NCI-H187 treated with DMSO at 0.1 percent for 48 hours (cell line): ENCODE data around the gene SCFD2.
"Not testable (repeated sequence)": the region's sequence is repeated elsewhere in the genome, so short reads cannot be mapped to it uniquely, and the experiment has no call there.

Source experiments
- DNase-seq: peaks from one replicate; lab custom pipeline; 2025; lab: John Stamatoyannopoulos, UW

SCFD2 gene

DNA sequence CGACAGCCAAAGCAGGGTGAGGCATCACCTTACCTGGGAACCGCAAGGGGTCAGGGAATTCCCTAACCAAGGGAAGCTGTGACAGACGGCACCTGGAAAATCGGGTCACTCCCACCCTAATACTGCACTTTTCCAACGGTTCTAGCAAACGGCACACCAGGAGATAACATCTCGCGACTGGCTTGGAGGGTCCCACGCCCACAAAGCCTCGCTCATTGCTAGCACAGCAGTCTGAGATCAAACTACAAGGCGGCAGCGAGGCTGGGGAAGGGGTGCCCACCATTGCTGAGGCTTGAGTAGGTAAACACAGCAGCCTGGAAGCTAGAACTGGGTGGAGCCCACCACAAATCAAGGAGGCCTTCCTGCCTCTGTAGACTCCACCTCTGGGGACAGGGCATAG is 25.7 kb downstream of the SCFD2 start:
- not testable (repeated sequence) for DNase-seq

DNA sequence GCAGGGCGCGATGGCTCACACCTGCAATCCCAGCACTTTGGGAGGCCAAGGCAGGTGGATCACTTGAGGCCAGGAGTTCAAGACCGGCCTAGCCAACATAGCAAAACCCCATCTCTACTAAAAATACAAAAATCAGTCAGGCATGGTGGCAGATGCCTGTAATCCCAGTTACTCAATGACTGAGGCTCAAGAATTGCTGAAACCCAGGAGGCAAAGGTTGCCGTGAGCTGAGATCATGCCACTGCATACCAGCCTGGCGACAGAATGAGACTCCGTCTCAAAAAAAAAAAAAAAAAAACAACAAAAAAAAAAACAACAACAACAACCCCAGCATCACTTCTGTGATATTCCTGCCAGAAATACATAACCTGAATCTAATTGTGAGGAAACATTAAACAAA is 30.9 kb downstream of the SCFD2 start:
- not testable (repeated sequence) for DNase-seq

DNA sequence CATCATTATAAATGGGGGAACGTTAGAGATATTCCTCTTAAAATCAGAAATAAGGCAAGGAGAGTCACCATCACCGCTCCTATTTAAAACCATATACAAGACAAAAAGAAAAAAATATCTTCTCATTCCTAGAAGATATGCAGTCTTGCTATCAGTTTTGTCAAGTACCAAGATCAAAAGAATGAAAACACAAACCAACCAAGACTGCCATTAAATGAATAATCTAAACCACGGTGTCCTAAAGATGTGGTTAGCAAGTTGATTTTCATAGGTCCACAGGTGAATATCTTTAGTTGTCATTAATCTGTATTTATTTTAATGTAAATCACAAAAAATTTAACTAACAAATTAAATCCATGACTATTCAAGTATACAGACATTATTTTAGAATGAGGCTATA is 39.3 kb downstream of the SCFD2 start:
- no peak for DNase-seq

DNA sequence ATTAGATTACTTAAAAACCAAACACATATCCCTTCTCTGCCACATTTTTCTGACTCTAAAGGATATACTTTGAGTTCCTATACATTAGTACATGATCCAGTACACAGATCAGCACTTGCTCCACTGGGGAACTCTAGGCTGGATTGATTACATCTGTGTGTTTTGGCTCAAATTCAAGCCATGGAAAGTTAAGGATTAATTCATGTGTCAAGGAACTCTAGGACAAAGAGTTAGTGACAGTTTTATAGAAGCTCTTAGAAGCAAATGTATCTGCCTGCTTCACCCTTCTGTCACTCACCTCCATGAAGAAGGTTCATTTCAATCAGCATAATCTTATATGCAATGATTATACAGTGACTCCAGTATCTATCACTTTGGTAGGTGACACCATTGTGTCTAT is 43.2 kb downstream of the SCFD2 start:
- no peak for DNase-seq

DNA sequence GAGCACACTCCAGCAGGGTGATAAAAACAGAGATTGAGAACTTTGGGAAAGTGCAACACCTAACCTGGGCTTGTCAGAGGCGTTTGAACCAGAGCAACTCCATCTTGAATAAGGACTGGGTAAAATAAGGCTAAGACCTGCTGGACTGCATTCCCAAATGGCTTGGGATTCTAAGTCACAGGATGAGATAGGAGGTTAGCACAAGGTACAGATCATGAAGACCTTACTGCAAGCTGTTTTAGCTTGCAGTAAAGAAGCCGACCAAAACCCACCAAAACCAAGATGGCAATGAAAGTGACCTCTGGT is 43.9 kb downstream of the SCFD2 start:
- no peak for DNase-seq

DNA sequence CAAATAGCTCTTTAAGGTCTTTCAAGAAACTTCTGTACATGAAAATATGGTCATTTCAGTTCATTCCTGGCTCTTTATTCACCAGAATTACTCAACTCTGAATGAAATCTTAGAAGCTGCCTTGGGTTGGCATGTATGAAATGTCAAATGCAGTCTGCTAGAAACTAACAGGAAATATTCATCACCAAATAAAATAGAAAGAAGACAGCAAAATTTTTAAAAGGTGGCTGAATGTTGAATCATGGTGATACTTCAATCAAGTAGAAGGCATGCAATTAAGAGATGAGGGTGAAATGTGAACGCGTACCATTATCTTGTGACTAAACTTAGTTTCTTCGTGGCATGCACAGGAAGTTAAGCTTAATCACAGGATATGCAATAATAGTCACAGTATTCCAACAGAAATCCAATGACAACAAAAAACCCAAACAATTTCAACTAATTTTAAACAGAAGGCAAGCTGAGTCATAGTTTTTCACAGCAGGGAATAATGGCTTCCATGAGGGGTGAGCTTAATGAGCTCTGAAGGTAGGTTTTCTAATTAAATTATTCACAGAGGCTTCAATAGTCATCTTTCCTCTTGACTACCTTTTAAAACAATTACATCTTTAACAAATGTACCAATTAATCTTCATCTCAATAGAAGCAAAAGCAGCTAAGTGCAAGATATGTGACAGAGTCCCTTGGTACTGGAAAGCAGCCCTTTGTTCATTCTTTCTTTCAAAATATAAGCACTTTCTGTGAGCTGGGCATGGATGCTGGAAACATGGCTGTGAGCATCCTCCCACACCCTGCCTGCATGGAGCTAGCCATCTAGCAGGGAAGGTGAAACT is 44.5 kb downstream of the SCFD2 start:
- no peak for DNase-seq

DNA sequence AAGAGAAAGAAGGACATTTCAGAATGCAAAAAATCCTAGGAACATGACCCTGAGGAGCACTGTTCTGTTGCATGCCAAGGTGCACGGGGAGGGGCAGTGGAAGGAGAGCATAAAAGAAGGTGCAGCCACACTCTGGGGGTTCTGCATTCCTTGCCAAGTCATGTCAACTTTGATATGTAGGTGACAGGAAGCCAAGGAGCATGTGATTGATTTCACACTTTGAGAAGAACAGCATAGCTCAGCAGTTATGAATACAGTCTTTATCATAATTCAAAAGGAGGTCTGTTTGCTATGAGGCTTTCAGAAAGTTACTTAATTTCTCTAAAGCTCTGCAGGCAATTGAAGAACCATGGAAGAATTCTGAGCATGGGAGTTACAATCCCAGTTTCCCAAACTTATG is 50.6 kb downstream of the SCFD2 start:
- no peak for DNase-seq

DNA sequence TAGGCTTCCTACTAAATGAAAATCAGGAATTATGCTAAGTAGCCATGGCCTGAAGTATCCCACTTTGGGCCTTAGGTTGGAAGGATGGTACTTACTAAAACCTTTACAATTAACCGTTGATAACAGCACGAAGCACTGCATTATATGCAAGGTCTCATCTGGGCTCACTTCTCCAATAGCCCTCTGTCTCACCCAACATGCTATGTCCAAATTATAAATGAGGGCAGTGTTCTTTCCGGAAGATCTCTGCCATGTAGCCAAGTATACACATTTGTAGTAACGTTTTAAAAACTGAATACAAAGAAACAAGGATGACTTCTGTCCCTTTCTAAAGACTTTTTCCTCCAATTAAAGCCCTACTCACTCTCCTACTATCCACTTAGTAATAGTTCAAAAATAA is 51.6 kb downstream of the SCFD2 start:
- no peak for DNase-seq

DNA sequence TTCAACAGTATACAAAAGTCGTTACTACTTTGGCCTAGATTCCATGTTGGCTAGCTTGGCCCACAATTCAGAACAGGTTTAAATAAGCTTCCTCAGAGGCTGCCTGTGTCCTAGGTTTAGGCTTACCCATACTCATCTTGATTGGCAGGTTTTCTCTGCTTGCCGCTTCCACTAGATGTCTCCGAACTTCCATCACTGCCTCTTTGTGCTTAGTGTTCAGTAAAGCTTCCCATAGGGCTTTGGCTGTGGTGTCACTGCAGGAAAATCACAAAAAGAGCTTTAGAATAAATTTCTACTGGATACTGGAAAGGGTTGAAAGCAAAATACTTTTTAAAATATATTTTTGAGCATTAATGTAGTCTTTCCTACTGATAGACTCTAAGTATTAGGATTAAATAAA is 52.4 kb downstream of the SCFD2 start:
- no peak for DNase-seq

DNA sequence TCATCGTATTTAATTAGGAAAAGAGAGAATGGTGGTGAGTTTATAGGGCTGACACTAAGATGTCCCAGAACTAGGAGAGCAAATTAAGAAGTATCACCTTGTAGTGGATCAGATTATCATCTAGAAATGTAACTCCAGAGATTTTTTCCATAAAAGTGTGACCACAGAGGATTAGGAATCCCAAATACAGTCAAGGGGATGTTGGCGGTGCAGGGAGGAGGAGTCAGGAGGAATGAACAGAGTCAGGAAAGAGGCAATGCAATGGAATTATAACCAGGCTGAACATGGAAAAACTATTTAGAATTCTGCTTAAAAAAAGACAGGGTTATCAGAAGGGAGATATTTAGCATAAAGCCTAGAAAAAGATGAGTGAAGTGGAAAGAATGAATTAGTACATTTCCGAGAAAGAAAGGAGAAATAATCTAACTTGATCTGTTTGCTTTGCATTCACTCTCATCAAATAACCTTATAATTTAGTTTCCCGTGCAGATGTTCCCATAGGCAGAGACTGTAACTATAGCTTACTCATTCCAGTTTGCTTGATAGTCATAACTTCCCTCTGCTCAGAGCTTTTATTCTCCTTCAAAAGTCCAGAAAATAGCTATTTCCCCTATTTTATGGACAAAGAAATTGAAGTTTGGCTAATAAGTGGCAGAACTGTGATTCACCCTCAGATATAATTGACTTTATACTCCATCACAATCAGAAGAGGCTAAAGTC is 56.4 kb downstream of the SCFD2 start:
- DNase-seq = no peak

DNA sequence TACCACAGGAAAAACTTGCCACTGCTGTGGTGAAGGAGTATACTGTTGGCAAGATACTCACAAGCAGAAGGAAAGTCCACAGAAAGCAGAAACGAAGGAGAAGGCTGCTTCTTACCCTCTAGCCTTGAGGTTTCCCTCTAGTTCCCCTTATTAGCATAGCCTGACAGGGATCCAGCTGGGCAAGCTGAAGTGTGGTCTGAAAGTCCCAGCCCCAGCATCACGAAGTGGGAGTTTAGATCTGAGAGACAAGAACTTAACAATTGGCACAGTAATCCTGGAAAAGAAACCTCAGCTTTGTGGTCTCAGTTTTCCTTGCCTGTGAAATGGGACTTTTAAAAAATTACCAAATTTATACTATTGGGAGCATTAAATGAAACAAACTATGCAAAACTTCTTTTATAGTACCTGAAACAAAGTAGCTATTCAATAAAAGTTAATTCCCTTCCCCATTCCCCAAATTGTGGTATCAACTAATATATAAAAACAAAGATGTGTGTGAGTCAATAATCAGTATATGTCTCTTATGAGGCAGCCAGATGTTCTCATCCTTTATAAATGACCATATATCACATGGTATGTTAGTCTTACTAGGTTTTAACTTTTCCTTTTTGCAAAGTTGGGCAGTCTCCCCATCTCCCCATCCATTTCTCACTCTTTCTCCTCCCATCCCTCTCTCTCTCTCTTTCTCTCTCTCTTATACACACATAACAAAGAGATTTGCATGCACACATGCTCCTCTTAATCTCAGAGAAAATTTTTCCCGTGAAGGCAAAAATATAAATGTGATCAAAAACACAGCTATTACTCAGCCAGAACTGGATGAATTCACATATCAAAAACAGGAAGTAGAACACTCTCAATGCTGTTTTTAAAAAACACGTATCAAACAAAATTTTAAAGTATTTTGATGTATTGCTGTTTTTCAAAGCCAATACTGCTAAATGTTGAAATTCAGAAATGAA is 57.8 kb downstream of the SCFD2 start:
- DNase-seq = no peak

DNA sequence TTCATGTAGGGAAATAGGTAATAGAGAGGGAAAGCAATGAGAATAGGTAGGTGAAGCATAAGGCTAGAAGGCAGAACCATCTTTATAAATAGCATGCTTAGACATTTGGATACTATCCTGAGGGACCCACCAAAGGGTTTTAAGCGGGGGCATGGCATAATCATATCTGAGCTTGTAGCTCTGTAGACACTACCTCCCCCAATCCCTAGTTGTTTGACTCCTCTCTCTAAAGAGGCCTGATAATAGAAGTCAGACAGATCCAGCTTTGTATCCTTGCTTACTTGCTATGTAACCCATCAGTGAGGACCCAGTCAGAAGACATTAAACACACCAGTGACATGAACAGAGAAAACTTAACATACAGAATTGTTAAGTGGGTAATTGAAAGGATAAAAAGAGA is 58.7 kb downstream of the SCFD2 start:
- no peak for DNase-seq

DNA sequence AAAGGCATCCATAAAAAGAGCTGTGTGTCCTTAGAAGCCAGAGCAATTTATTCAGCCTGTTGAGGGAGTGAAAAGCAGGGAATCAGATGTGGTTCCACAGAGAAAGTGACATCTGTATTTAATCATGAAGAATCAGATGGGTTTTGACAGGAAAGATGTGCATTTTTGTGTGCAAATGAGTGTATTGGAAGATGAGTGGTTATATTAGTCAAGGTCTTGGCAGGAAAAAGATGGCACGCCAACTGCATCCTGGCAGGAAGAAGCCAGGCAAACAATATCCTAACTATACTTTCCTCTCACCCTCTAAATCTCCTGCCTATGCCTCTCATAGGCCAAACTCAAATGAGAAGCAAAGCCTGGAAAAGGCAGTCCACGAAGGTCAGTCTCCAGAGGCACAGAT is 59.1 kb downstream of the SCFD2 start:
- no peak for DNase-seq

DNA sequence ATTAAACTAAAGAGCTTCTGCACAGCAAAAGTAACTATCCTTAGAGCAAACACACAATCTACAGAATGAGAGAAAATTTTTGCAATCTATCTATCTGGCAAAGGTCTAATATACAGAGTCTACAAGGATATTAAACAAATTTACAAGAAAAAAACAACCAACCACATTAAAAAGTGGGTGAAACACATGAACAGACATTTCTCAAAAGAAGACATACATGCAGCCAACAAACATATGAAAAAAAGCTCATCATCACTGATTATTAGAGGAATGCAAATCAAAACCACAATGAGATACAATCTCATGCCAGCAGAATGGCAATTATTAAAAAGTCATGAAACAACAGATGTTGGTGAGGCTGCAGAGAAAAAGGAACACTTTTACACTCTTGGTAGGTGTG is 73.7 kb downstream of the SCFD2 start:
- not testable (repeated sequence) for DNase-seq

DNA sequence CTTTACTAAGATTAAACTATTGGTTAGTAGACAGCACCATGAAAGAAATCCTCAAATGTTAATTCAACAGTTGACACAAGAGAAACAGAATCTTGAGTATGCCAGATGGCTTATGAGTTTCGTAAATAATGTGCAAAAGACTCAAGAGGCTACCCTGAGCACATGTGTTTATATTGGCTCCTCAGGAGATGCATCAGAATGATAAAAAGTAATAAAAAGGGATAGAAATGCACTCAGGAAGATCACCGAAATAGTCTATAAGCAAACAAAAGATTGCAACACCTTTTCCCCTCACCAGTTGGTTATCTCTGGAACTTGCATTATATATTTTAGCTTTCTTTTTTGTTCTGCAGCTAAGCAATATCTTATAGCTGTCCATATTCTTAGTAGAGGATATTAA is 84.4 kb downstream of the SCFD2 start:
- DNase-seq = no peak

DNA sequence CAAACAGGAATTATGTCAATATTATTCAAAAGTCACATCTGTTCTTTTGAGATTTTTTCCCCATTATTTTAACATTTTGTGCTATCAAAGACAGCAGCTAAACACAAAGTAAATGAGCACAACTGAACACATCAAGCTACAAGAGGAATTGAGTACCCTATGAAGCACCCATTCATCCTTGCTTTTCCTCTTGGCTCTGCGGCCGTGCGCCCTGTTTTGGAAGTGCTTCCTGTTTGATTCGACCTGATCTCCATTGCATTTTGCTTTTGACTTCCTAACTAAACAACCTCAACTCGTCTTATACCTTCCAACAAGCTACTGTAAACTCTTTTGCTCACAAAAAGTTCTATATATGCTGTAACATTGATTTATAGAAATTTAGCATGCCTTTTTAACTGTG is 85.0 kb downstream of the SCFD2 start:
- no peak for DNase-seq

DNA sequence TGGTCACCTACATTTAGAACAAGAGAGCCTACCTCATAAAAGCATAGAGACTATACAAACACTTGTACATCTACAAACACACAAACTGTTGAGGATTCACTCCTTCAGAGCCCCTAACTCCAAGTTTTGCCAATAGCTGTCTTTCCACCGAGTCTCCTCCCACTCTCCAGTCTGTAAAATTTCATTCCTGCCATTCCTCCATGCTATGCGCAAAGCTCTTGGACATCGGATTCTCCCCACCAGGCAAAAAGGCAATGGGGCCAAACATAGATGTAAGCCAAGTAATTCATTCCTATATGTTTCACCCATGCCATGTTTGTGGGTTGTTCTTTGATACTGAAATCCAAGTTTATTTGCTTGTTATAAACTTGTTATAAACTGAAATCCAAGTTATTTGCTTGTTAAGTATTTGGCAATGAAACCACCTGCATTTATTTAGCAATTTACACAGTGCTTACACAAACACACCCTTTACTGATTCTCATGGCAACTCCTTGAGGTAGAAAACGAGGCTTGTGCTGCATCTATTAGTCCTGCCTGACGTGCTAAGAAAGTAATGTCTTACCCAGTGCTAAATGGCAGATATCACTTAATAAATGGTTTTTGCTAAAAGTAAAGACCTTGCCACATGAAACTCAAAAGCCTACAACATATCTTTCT is 91.1 kb downstream of the SCFD2 start:
- no peak for DNase-seq

DNA sequence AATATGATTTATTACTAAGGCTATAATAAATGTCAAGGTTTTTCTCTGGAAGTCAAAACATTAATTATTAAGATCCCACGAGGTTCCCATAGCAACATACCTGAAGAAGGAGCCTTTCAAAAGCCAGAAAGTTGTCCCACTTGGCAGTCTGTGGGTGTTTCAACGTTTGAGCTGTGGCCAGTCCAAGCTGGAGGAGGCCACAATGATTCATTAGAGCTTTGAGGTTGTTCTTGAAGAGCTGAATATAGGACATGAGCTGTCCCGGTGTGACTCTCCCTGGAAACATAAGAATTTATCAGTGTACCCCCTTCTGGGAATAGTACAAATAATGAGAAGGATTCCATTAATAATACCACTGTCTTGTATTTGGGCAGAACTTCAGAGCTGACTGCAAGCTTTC is 92.1 kb downstream of the SCFD2 start:
- no peak for DNase-seq

DNA sequence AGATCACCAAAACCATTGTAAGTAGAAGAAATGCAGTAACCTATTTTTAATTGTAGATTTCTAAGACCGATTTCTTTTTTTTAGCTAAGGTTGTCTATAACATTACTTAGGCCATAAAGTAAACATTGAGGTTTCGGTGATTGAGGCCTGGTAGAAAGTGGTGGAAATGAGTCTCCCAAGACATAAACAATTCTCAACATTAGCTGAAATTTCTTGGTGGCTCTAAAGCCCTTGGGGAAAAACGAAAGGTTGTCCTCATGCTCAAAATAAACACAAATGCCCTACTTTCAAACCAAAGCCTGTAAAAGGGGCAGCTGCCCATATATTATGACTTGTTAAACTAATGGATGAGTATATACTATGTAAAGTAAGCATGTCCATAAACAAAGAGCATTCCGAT is 98.8 kb downstream of the SCFD2 start:
- DNase-seq = no peak

DNA sequence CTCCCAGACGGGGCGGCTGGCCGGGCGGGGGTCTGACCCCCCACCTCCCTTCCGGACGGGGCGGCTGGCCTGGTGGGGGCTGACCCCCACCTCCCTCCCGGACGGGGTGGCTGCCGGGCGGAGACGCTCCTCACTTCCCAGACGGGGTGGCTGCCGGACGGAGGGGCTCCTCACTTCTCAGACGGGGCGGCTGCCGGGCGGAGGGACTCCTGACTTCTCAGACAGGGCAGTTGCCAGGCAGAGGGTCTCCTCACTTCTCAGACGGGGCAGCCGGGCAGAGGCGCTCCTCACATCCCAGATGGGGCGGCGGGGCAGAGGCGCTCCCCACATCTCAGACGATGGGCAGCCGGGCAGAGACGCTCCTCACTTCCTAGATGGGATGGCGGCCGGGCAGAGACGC is 109.9 kb downstream of the SCFD2 start:
- DNase-seq = not testable (repeated sequence)

DNA sequence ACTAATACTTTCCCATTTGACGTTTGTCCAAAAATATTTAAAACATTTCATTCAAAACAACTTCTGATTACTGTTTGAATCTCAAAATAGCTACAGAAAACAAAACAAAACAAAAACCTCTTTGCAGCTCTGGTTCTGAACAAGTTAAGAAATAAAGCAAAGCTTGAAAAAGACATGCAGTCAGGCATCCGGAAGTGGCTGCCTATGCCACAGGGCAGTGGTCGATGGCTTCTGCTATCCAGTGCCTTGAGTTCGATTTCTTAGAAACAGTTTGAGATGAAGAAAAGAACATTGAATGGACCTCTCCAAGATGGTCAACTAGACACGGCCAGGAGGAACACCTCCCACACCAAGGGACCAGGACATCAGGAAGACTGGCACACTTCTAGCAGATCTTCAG is 125.3 kb downstream of the SCFD2 start:
- no peak for DNase-seq

DNA sequence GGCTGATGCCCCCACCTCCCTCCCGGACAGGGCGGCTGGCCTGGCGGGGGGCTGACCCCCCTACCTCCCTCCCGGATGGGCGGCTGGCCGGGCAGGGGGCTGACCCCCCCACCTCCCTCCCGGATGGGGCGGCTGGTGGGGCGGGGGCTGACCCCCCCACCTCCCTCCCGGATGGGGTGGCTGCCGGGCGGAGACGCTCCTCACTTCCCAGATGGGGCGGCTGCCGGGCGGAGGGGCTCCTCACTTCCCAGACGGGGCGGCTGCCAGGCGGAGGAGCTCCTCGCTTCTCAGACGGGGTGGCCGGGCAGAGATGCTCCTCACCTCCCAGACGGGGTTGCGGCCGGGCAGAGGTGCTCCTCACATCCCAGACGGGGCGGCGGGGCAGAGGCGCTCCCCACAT is 127.5 kb downstream of the SCFD2 start:
- not testable (repeated sequence) for DNase-seq
